ENCODE data around the gene EFEMP1. TPM values are rescaled to one million over a fixed set of nuclear protein-coding genes. Genes with fewer than 3 reads are reported as not detected.

Gene EFEMP1
- total RNA-seq, 3 donors from 2014 or later, result 9.5 to 80.1 (median 40.8) TPM

DNA sequence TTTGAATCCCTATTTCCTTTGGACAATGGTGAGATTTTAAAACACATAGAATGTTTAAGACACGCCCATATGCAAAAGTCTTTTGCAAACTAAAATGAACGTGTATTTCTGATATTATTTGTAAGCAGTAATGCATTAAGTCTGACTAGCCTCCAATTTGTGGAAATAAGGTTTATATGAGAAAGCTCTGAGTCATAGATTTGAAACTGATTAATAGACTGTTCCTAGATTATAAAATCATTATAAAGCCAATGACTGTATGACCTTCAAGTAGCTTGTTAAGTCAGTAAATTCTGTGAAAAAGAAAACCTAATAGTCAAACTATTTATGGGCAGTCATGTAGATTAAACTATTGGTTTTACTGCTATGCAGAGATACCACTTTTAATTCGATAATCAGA, 12.8 kb upstream of the EFEMP1 start:
- Histone ChIP-seq H3K4me1 (ENCODE audit: low read depth) (no peaks in the 10 kb centered on the region), H3K36me3 (ENCODE audit: low read depth) (no peaks in the 10 kb centered on the region), H3K4me3 (no peak overlapping the region), H3K9me3 (no peaks in the 10 kb centered on the region)
- DNase-seq (no peak), ATAC-seq (no peak)
- TF ChIP-seq, protein P1, sequence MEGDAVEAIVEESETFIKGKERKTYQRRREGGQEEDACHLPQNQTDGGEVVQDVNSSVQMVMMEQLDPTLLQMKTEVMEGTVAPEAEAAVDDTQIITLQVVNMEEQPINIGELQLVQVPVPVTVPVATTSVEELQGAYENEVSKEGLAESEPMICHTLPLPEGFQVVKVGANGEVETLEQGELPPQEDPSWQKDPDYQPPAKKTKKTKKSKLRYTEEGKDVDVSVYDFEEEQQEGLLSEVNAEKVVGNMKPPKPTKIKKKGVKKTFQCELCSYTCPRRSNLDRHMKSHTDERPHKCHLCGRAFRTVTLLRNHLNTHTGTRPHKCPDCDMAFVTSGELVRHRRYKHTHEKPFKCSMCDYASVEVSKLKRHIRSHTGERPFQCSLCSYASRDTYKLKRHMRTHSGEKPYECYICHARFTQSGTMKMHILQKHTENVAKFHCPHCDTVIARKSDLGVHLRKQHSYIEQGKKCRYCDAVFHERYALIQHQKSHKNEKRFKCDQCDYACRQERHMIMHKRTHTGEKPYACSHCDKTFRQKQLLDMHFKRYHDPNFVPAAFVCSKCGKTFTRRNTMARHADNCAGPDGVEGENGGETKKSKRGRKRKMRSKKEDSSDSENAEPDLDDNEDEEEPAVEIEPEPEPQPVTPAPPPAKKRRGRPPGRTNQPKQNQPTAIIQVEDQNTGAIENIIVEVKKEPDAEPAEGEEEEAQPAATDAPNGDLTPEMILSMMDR (IDR thresholded peaks at IDR 0.05), result no peak
- intact Hi-C loops (cut with DNase I, micrococcal nuclease), result no loop called here

DNA sequence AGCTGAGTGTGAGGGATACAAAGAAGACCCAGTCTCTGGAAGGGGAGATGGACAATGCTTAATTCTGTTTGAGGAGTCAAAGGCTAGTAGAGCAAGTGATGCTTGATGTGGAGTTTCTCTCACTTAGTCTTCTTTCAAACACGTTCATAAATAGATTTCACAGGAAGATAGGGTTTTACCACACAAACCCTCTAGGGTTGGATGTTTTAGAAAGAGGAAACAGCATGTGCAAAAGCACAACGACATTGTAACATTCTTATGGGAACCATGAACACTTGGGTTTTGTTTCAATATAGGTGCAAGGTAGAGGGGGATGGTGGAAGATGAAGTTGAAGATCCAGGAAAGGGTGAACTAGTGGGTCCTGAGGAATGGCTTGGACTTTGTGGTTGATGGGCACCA, 10.8 kb upstream of the EFEMP1 start:
- DNase-seq (no peak), ATAC-seq (no peak)
- TF ChIP-seq, protein P1 (IDR thresholded peaks at IDR 0.05), result no peak
- Histone ChIP-seq H3K4me3 (no peak overlapping the region), H3K4me1 (ENCODE audit: low read depth) (no peaks in the 10 kb centered on the region), H3K36me3 (ENCODE audit: low read depth) (no peaks in the 10 kb centered on the region), H3K9me3 (no peaks in the 10 kb centered on the region)
- intact Hi-C loops (cut with DNase I, micrococcal nuclease), result no loop called here

DNA sequence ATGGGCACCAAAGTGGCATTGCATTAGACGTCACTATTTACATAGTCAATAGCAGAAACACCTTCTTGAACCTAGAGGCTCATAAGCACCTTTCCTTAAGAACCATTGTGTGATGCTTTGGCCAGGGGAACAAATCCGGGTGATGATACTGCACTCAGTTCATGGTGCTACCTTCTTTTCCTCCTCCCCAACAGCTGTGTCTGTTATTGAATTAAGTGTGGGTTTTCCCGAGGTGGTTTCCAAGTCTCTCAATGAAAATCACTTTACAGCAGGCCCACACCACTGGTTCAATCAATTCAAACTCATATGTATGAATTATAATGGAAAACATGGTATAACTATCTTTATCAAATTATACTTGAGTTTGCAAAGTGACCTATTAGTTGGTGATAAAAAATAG, 9.3 kb upstream of the EFEMP1 start:
- intact Hi-C loops (cut with DNase I, micrococcal nuclease), result no loop called here
- H3K36me3 ChIP-seq (ENCODE audit: low read depth), result no peaks in the 10 kb centered on the region
- no peak for ATAC-seq
- TF ChIP-seq, protein P1 (IDR thresholded peaks at IDR 0.05), result no peak
- no peak for DNase-seq
- H3K4me1 ChIP-seq (ENCODE audit: low read depth), result no peaks in the 10 kb centered on the region
- no peaks in the 10 kb centered on the region for H3K9me3 ChIP-seq
- no peak overlapping the region for H3K4me3 ChIP-seq

DNA sequence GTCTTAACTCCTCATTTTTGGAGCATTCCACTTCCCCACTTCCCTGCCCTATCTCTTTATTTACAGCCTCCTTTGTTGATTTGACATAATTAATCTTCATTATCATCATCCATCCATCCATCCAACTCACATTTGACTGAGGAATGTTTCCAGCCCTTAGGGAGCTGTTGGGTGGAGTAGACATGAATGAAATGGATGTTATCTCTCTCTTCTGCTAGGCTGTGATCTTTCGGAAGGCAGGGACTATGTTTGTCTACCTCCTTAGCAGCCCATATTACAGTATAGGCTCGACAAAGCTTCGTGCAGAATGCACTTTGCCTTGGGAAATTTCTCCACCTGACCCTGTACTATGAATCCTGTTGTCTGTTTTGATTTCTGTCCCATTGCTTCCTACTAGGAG, 7.7 kb upstream of the EFEMP1 start:
- ATAC-seq (no peak), DNase-seq (no peak)
- TF ChIP-seq, protein P1 (IDR thresholded peaks at IDR 0.05), result no peak
- Histone ChIP-seq H3K36me3 (ENCODE audit: low read depth) (no peaks in the 10 kb centered on the region), H3K9me3 (no peaks in the 10 kb centered on the region), H3K4me3 (no peak overlapping the region), H3K4me1 (ENCODE audit: low read depth) (no peaks in the 10 kb centered on the region)
- intact Hi-C loops (cut with DNase I, micrococcal nuclease), result no loop called here

DNA sequence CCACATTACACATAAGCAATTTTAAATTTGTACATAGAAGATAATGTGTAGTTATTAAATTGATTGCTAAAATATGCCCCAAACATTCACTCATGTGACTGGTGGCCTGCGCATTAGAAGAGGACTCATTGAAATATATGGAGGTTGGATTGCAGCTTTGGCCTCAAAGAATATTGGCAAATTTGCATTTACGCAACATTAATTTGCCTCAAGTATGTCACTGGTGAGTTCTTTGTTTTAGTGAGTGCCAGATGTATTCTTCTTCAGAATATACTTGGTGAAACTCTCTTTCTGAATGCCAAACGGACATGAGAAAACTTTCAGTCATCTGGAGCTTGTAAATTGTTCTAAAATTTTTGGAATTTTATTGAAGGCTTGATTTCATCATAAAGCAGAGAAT, 5.9 kb upstream of the EFEMP1 start:
- DNase-seq (no peak), ATAC-seq (no peak)
- H3K4me1 ChIP-seq (ENCODE audit: low read depth), result no peaks in the 10 kb centered on the region
- no peaks in the 10 kb centered on the region for H3K36me3 ChIP-seq (ENCODE audit: low read depth)
- H3K9me3 ChIP-seq, result no peaks in the 10 kb centered on the region
- no peak overlapping the region for H3K4me3 ChIP-seq
- TF ChIP-seq, protein P1 (IDR thresholded peaks at IDR 0.05), result no peak
- intact Hi-C loops (cut with DNase I, micrococcal nuclease), result no loop called here

DNA sequence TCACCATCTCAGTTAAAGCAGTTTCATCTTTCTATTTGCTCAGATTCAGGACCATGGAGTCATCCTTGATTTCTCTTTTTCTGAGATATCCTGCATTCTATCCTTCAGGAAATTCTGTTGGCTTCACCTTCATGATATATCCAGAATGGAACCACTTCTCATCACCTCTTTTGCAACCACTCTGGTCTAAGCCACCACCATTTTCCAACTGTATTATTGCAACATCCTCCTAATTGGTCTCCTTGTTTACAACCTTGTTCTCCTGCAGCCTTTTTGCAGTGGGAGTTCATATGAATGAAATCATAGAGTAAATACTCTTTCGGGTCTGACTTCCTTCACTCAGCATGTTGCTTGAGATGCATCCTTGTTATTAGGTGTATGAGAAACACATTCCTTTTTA, 3.4 kb upstream of the EFEMP1 start:
- H3K9me3 ChIP-seq, result no peaks in the 10 kb centered on the region
- ATAC-seq (no peak), DNase-seq (no peak)
- peaks cover 2% of the 10 kb centered on the region for H3K4me1 ChIP-seq (ENCODE audit: low read depth)
- intact Hi-C loops (cut with DNase I, micrococcal nuclease), result no loop called here
- TF ChIP-seq, protein P1 (IDR thresholded peaks at IDR 0.05), result no peak
- no peaks in the 10 kb centered on the region for H3K36me3 ChIP-seq (ENCODE audit: low read depth)
- H3K4me3 ChIP-seq, result no peak overlapping the region
